Kidney (tissue), 14 donors: ENCODE results near the gene NT5C2. TPM values are rescaled to one million over a fixed set of nuclear protein-coding genes. Genes with fewer than 3 reads are reported as not detected.
"Not testable (repeated sequence)": the region's sequence is repeated elsewhere in the genome, so short reads cannot be mapped to it uniquely, and the experiment has no call there.

ENCODE experiments used
- DNase-seq, 5 donors: peaks; one replicate each; pipeline ENCODE4 v3.0.0-alpha.2; 2013 to 2020
- FAIRE-seq: peaks from 2 replicates; lab custom pipeline; 2012; peaks lifted over from hg19 to GRCh38; lab: Jason Lieb, UNC
- H3K27ac ChIP-seq, 2 donors: one replicate each; pipeline ENCODE4 v1.7.0; 2013; ENCODE audit warnings: low read depth in 2 of 2, low read length in 2 of 2, inconsistent platforms in 1 of 2
- H3K27me3 ChIP-seq: one replicate; pipeline ENCODE4 v1.7.1; 2013; ENCODE audit warnings: low read length, inconsistent platforms; ENCODE audit not compliant: control insufficient read depth, insufficient read depth
- H3K36me3 ChIP-seq, 3 donors: one replicate each; pipeline versions ENCODE4 v1.7.0 to v1.7.1; 2013; ENCODE audit warnings: low read length in 3 of 3, control low read depth in 1 of 3, inconsistent platforms in 1 of 3; ENCODE audit not compliant: insufficient read depth in 3 of 3, control insufficient read depth in 2 of 3
- H3K4me1 ChIP-seq, 3 donors: one replicate each; pipeline versions ENCODE4 v1.7.0 to v1.7.1; 2013; ENCODE audit warnings: low read length in 3 of 3, inconsistent platforms in 1 of 3, low read depth in 1 of 3; ENCODE audit not compliant: control insufficient read depth in 2 of 3, insufficient read depth in 2 of 3
- H3K4me3 ChIP-seq, 3 donors: one replicate each; pipeline versions ENCODE4 v1.7.0 to v1.8.1; 2013; ENCODE audit warnings: low read length in 3 of 3, control low read depth in 1 of 3, inconsistent platforms in 1 of 3
- H3K9ac ChIP-seq, 3 donors: one replicate each; pipeline versions ENCODE4 v1.7.0 to v1.7.1; 2013; ENCODE audit warnings: low read length in 3 of 3, control low read depth in 1 of 3, inconsistent platforms in 1 of 3
- H3K9me3 ChIP-seq, 3 donors: one replicate each; pipeline versions ENCODE4 v1.7.0 to v1.7.1; 2013; ENCODE audit warnings: low read length in 3 of 3, control low read depth in 1 of 3, inconsistent platforms in 1 of 3; ENCODE audit not compliant: control insufficient read depth in 2 of 3, insufficient read depth in 1 of 3
- intact Hi-C: fragments of 100-400 bp; cut with DNase I; formaldehyde crosslinking; loops from one replicate; pipeline ENCODE4 v1.11.1; 2022
- polyA plus RNA-seq: library from polyadenylated mRNA; stranded (reverse); fragments of 350-450 nt; fragmentation: Illumina TruSeq; extraction: RNeasy Lipid Tissue Mini Kit (QIAGEN cat#74804); gene quantifications from one replicate; pipeline ENCODE4 v1.2.3, GENCODE V29; 2014; ENCODE audit warnings: low read depth, low replicate concordance; ENCODE audit not compliant: insufficient read depth
- total RNA-seq: library from RNA; stranded (reverse); fragmentation: NEBNext Ultra II Directional; extraction: Animal tissue kit (Norgen Biotek cat#: 25700); gene quantifications from one replicate; pipeline ENCODE4 v1.2.1, GENCODE V29; 2021
- TF ChIP-seq, protein P1 (sequence below): IDR thresholded peaks from 3 replicates; pipeline ENCODE4 v1.5.1; 2012; ENCODE audit warnings: mild to moderate bottlenecking, moderate library complexity, borderline replicate concordance; ENCODE audit not compliant: insufficient read depth; ENCODE audit errors: extremely low read depth
- donor health status: control.
- donor health status: control.
- donor health status: control.
- donor health status: control.
- donor health status: control.
- donor health status: DM: yes; HTN: yes; CAD: no.
- donor health status: Normal renal cell carcinoma (clear cell type).

Gene NT5C2
- total and polyA plus RNA-seq, 2 donors from 2014 or later, result 30.9 to 91.7 TPM

DNA sequence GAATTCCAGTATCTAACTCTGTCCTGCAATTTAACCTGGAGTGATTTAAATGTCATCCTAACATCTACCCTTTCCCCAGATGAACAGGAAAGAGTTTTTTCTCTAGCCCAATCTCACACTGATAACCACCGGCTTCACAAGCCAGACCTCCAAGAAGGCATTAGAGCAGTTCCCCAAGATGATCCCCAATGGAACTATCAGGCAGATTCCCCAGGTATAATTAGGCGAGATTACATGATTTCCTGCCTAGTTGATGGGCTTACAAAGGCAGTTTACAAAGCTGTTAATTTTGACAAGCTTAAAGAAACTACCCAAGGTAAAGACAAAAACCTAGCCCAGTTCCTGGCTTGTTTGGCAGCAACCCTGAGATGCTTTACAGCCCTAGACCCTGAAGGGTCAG lies 14.1 kb upstream of the NT5C2 start:
- Histone ChIP-seq H3K27me3 (no peaks in the 10 kb centered on the region), H3K4me3 (no peak overlapping the region), H3K36me3 (no peaks in the 10 kb centered on the region), H3K9ac (no peak overlapping the region), H3K9me3 (no peaks in the 10 kb centered on the region), H3K27ac (no peak overlapping the region), H3K4me1 (no peaks in the 10 kb centered on the region)
- intact Hi-C loops, result no loop called here
- TF ChIP-seq, protein P1, sequence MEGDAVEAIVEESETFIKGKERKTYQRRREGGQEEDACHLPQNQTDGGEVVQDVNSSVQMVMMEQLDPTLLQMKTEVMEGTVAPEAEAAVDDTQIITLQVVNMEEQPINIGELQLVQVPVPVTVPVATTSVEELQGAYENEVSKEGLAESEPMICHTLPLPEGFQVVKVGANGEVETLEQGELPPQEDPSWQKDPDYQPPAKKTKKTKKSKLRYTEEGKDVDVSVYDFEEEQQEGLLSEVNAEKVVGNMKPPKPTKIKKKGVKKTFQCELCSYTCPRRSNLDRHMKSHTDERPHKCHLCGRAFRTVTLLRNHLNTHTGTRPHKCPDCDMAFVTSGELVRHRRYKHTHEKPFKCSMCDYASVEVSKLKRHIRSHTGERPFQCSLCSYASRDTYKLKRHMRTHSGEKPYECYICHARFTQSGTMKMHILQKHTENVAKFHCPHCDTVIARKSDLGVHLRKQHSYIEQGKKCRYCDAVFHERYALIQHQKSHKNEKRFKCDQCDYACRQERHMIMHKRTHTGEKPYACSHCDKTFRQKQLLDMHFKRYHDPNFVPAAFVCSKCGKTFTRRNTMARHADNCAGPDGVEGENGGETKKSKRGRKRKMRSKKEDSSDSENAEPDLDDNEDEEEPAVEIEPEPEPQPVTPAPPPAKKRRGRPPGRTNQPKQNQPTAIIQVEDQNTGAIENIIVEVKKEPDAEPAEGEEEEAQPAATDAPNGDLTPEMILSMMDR, result no peak
- FAIRE-seq, result no peak
- no peak for DNase-seq

- H3K36me3 ChIP-seq, H3K27ac ChIP-seq, FAIRE-seq, H3K4me1 ChIP-seq, H3K9me3 ChIP-seq, DNase-seq, H3K27me3 ChIP-seq, H3K4me3 ChIP-seq, H3K9ac ChIP-seq, intact Hi-C loops: not testable (repeated sequence)
Measured at GRCh38 chr10:103206715-103207114, 13.6 kb upstream of the NT5C2 start.

GRCh38 chr10:103205401-103205800 lies 12.3 kb upstream of the NT5C2 start:
- H3K9ac ChIP-seq, H3K36me3 ChIP-seq, H3K9me3 ChIP-seq, H3K27ac ChIP-seq, DNase-seq, intact Hi-C loops, FAIRE-seq, H3K4me3 ChIP-seq, H3K4me1 ChIP-seq, H3K27me3 ChIP-seq: not testable (repeated sequence)

GRCh38 chr10:103204353-103205255 lies 11.5 kb upstream of the NT5C2 start:
- Histone ChIP-seq H3K4me1 (no peaks in the 10 kb centered on the region), H3K27ac (no peak overlapping the region), H3K36me3 (no peaks in the 10 kb centered on the region), H3K9ac (no peak overlapping the region), H3K9me3 (no peaks in the 10 kb centered on the region), H3K4me3 (no peak overlapping the region), H3K27me3 (no peaks in the 10 kb centered on the region)
- DNase-seq (no peak), FAIRE-seq (no peak)
- TF ChIP-seq, protein P1, result no peak
- intact Hi-C loops, result no loop called here
